Transverse colon (tissue), 4 donors: ENCODE data around the gene C21orf58. TPM values are rescaled to one million over a fixed set of nuclear protein-coding genes. Genes with fewer than 3 reads are reported as not detected.

Experiments
- DNase-seq: peaks from one replicate; pipeline ENCODE4 v3.0.0-alpha.2; 2019
- H3K27ac ChIP-seq, 4 donors: fragments of 200-600 bp; sonication (generic); 2 replicates each; pipeline ENCODE4 v1.5.1; 2016 to 2018; ENCODE audit warnings: inconsistent platforms in 4 of 4
- H3K27me3 ChIP-seq: fragments of 200-600 bp; sonication (generic); 2 replicates; pipeline ENCODE4 v1.5.1; 2017; ENCODE audit warnings: inconsistent platforms
- H3K36me3 ChIP-seq, 4 donors: fragments of 200-600 bp; sonication (generic); 2 replicates each; pipeline ENCODE4 v1.5.1; 2017 to 2019; ENCODE audit warnings: inconsistent platforms in 4 of 4
- H3K4me1 ChIP-seq, 4 donors: fragments of 200-600 bp; sonication (generic); 2 replicates each; pipeline ENCODE4 v1.5.1; 2017 to 2020; ENCODE audit warnings: inconsistent platforms in 4 of 4
- H3K4me3 ChIP-seq, 4 donors: fragments of 200-600 bp; sonication (generic); 1 replicate in 1 of 4; 2 replicates in 3 of 4; pipeline versions ENCODE4 v1.5.1 to v1.6.1; 2017 to 2019; ENCODE audit warnings: inconsistent platforms in 4 of 4
- H3K9me3 ChIP-seq, 2 donors: fragments of 200-600 bp; sonication (generic); 2 replicates each; pipeline ENCODE4 v1.5.1; 2017 to 2019; ENCODE audit warnings: inconsistent platforms in 2 of 2
- CTCF ChIP-seq, 5 experiments: fragments of 200-600 bp in 3 of 5; fragments of 450-650 bp in 2 of 5; sonication (generic) in 3 of 5; IDR thresholded peaks; 1 replicate in 2 of 5; 2 replicates in 3 of 5; pipeline ENCODE4 v1.5.1; 2016 to 2017; ENCODE audit warnings: antibody characterized with exemption in 5 of 5, inconsistent platforms in 3 of 5, mild to moderate bottlenecking in 2 of 5, moderate library complexity in 1 of 5
- EP300 ChIP-seq: sonication (generic); formaldehyde crosslinking; IDR thresholded peaks from one replicate; pipeline ENCODE4 v1.6.1; 2017; ENCODE audit warnings: antibody characterized with exemption, low read depth
- POLR2A ChIP-seq: fragments of 450-650 bp; IDR thresholded peaks from one replicate; pipeline ENCODE4 v1.6.1; 2016; ENCODE audit warnings: antibody characterized with exemption, mild to moderate bottlenecking, moderate library complexity
- POLR2AphosphoS5 ChIP-seq, 3 donors: sonication (generic); formaldehyde crosslinking; IDR thresholded peaks; one replicate each; pipeline ENCODE4 v1.6.1; 2016; ENCODE audit warnings: antibody characterized with exemption in 3 of 3
- WGBS, 2 donors: methylation state at CpG; one replicate each; pipeline ENCODE4 v1.1.5; 2018; ENCODE audit warnings: low coverage in 1 of 2; 5-methylcytosine and 5-hydroxymethylcytosine counted together
- in situ Hi-C, 4 donors: fragments of 200-750 bp; cut with MboI; loops; one replicate each; pipeline versions ENCODE4 v1.15.0 to v1.15.1; 2017; ENCODE audit warnings: low sequenced_read_pairs in 3 of 4, low pct_ligation_motif_present in 1 of 4, low pct_unique_long_range_greater_than_20kb in 1 of 4
- intact Hi-C: fragments of 100-400 bp; cut with DNase I; formaldehyde crosslinking; loops from one replicate; pipeline ENCODE4 v1.15.1; 2023; ENCODE audit warnings: low total_unique reads
- total RNA-seq, 4 donors: library from RNA; depleted of rRNA; stranded (reverse); fragments of >200 nt; gene quantifications; one replicate each; pipeline ENCODE4 v1.1.0, GENCODE V29; 2016

The C21orf58 gene
- total RNA-seq, 4 donors from 2014 or later, result 2.5 to 79.8 (median 7.6) TPM

- H3K27ac ChIP-seq, result no peak overlapping the region
- no peaks in the 10 kb centered on the region for H3K9me3 ChIP-seq
- DNase-seq, result no peak
- peaks cover 0 to 28% (median 12%) of the 10 kb centered on the region in 4 donors for H3K36me3 ChIP-seq
- H3K4me1 ChIP-seq, result no peaks in the 10 kb centered on the region
- H3K4me3 ChIP-seq, result no peak overlapping the region
- TF ChIP-seq POLR2A (no peak), POLR2AphosphoS5 (IDR thresholded peaks at IDR 0.05) (no peak), CTCF (IDR thresholded peaks at IDR 0.05) (no peak), EP300 (no peak)
- 96% methylated on average over 19 of the region's 19 CpGs; no CpG with 5 or more reads in 1 of the 2 donors for WGBS, 2 donors
- no peaks in the 10 kb centered on the region for H3K27me3 ChIP-seq
- intact Hi-C loops (no loop called here), in situ Hi-C loops (no loop called here)
Measured at GRCh38 chr21:46357684-46358425, 34.2 kb upstream of the C21orf58 start.

- TF ChIP-seq POLR2A, result no peak
- TF ChIP-seq POLR2AphosphoS5 (IDR thresholded peaks at IDR 0.05), result no peak
- TF ChIP-seq EP300, result no peak
- TF ChIP-seq CTCF (IDR thresholded peaks at IDR 0.05), result no peak
- Histone ChIP-seq H3K4me3 (no peak overlapping the region), H3K4me1 (no peaks in the 10 kb centered on the region), H3K27ac (no peak overlapping the region), H3K27me3 (no peaks in the 10 kb centered on the region), H3K36me3 (peaks cover 0 to 32% (median 12%) of the 10 kb centered on the region in 4 donors), H3K9me3 (no peaks in the 10 kb centered on the region)
- in situ Hi-C loops (no loop called here), intact Hi-C loops (no loop called here)
- WGBS, 2 donors, result 81 to 100% methylated on average over 1 to 4 of the region's 4 CpGs
- DNase-seq, result no peak
Measured at GRCh38 chr21:46357335-46357604, 33.6 kb upstream of the C21orf58 start.

DNA sequence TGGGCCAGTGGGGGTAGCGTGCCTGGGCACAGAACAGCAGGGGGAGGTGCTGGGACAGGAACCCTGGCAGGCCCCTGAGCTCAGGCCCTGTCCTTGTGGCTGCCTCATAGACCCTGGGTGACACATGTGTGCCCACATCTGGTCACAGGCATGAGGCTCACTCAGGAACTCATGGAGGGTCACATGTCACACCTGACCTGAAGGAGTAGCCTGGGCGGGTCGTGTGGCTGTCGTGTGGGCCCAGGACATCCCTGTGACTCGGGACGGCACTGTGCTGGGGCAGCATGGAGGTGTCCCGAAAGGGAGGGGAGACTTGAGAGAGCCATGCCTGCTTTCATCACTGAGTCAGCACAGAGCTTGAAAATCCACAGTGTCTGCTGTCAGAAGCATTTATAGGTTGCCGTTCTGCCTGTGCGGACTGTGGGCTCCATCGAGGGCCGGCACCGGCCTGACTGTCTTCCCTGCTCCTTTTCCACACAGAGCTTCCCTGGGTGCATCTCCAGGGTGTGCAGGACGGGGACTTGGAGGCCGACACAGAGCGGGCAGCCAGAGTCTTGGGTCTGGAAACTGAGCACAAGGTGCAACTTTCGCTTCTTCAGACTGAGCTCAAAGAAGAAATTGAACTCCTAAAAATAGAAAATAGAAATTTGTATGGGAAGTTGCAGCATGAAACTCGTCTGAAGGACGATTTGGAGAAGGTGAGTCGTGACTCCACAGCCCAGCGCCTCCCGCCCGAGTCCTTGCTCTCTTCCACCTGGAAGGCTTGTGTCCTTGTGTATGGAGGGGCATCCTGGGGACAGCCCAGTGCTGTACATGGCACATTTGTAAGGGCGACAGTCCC lies 33.0 kb upstream of the C21orf58 start:
- Histone ChIP-seq H3K36me3 (peaks cover 0 to 37% (median 13%) of the 10 kb centered on the region in 4 donors), H3K9me3 (no peaks in the 10 kb centered on the region), H3K27ac (no peak overlapping the region), H3K4me1 (no peaks in the 10 kb centered on the region), H3K4me3 (no peak overlapping the region), H3K27me3 (no peaks in the 10 kb centered on the region)
- TF ChIP-seq POLR2A (no peak), CTCF (IDR thresholded peaks at IDR 0.05) (no peak)
- 80 to 83% methylated on average over 7 to 23 of the region's 23 CpGs for WGBS, 2 donors
- intact Hi-C loops, result no loop called here
- in situ Hi-C loops, result no loop called here
- no peak for DNase-seq

DNA sequence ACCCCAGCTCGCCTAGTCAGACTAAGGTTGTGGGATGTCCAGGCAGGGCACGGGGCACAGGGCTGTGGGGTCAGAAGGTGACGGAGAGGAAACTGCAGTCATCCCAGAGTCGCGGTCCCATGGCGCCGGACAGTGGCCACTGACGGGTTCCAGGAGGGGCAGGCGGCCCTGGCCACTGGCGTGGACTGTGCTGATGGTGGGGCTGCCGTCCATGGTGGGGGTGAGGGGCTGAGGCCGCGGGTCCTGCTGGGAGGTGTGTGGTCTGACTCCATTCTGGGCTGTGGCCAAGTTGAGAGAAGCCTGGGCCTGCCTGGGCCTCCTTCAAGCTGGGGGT lies 32.3 kb upstream of the C21orf58 start:
- intact Hi-C loops, result no loop called here
- Histone ChIP-seq H3K27ac (no peak overlapping the region), H3K4me1 (no peaks in the 10 kb centered on the region), H3K27me3 (no peaks in the 10 kb centered on the region), H3K4me3 (no peak overlapping the region), H3K36me3 (peaks cover 0 to 44% (median 11%) of the 10 kb centered on the region in 4 donors), H3K9me3 (no peaks in the 10 kb centered on the region)
- DNase-seq, result no peak
- 98% methylated on average over 13 of the region's 13 CpGs; no CpG with 5 or more reads in 1 of the 2 donors for WGBS, 2 donors
- in situ Hi-C loops, result no loop called here
- no peak for TF ChIP-seq POLR2A
- no peak for TF ChIP-seq POLR2AphosphoS5 (IDR thresholded peaks at IDR 0.05)
- no peak for TF ChIP-seq CTCF (IDR thresholded peaks at IDR 0.05)
- TF ChIP-seq EP300, result no peak
